NT2/D1 (cell line): Measurements from ENCODE around the gene ENC1.

Source experiments
- DNase-seq: peaks from one replicate; pipeline ENCODE4 v3.0.0-alpha.2; 2011; ENCODE audit warnings: low read depth, low spot score
- H3K27me3 ChIP-seq: 2 replicates; pipeline ENCODE4 v1.6.0; 2011; ENCODE audit warnings: mild to moderate bottlenecking; ENCODE audit not compliant: insufficient read length, insufficient read depth
- H3K36me3 ChIP-seq: 2 replicates; pipeline ENCODE4 v1.6.1; 2011; ENCODE audit warnings: mild to moderate bottlenecking, low read length, mixed read lengths; ENCODE audit not compliant: insufficient read depth, insufficient read length
- H3K4me1 ChIP-seq: 2 replicates; pipeline ENCODE4 v1.5.1; 2011; ENCODE audit not compliant: insufficient read depth, insufficient read length
- H3K4me3 ChIP-seq: 2 replicates; pipeline ENCODE4 v1.5.1; 2011; ENCODE audit warnings: low read depth; ENCODE audit not compliant: insufficient read length
- H3K9ac ChIP-seq: 2 replicates; pipeline ENCODE4 v1.6.0; 2011; ENCODE audit warnings: low read depth; ENCODE audit not compliant: insufficient read length
- H3K9me3 ChIP-seq: 2 replicates; pipeline ENCODE4 v1.5.1; 2011; ENCODE audit warnings: mild to moderate bottlenecking, low read length; ENCODE audit not compliant: insufficient read depth
- SUZ12 ChIP-seq: IDR thresholded peaks from 2 replicates; pipeline ENCODE4 v1.6.1; 2011; ENCODE audit not compliant: insufficient read length, insufficient read depth; ENCODE audit errors: extremely low read depth
- YY1 ChIP-seq: IDR thresholded peaks from 2 replicates; pipeline ENCODE4 v1.6.1; 2011; ENCODE audit not compliant: insufficient read length, insufficient read depth
- ZNF274 ChIP-seq: IDR thresholded peaks from 2 replicates; pipeline ENCODE4 v1.6.1; 2011; ENCODE audit warnings: mild to moderate bottlenecking, low read depth, low read length

Gene ENC1

GRCh38 chr5:74587890-74588289 lies 52.6 kb downstream of the ENC1 start:
- H3K4me3 ChIP-seq, result no peak overlapping the region
- DNase-seq, result no peak
- H3K9ac ChIP-seq, result no peak overlapping the region
- no peaks in the 10 kb centered on the region for H3K4me1 ChIP-seq
- H3K36me3 ChIP-seq, result no peaks in the 10 kb centered on the region
- H3K27me3 ChIP-seq, result no peaks in the 10 kb centered on the region
- TF ChIP-seq SUZ12 (no peak), ZNF274 (no peak), YY1 (no peak)
- no peaks in the 10 kb centered on the region for H3K9me3 ChIP-seq

GRCh38 chr5:74587300-74587699 lies 53.2 kb downstream of the ENC1 start:
- no peak for DNase-seq
- Histone ChIP-seq H3K4me3 (no peak overlapping the region), H3K36me3 (no peaks in the 10 kb centered on the region), H3K9me3 (no peaks in the 10 kb centered on the region), H3K4me1 (no peaks in the 10 kb centered on the region), H3K9ac (no peak overlapping the region), H3K27me3 (no peaks in the 10 kb centered on the region)
- TF ChIP-seq YY1 (no peak), SUZ12 (no peak), ZNF274 (no peak)

- no peaks in the 10 kb centered on the region for H3K36me3 ChIP-seq
- no peaks in the 10 kb centered on the region for H3K27me3 ChIP-seq
- H3K4me3 ChIP-seq, result no peak overlapping the region
- H3K9me3 ChIP-seq, result no peaks in the 10 kb centered on the region
- DNase-seq, result no peak
- no peak for TF ChIP-seq SUZ12
- no peak for TF ChIP-seq YY1
- no peak for TF ChIP-seq ZNF274
- no peaks in the 10 kb centered on the region for H3K4me1 ChIP-seq
- no peak overlapping the region for H3K9ac ChIP-seq
Measured at GRCh38 chr5:74586856-74587255, 53.7 kb downstream of the ENC1 start.

- Histone ChIP-seq H3K9me3 (no peaks in the 10 kb centered on the region), H3K4me1 (no peaks in the 10 kb centered on the region), H3K4me3 (no peak overlapping the region), H3K9ac (no peak overlapping the region), H3K27me3 (no peaks in the 10 kb centered on the region), H3K36me3 (no peaks in the 10 kb centered on the region)
- no peak for DNase-seq
- TF ChIP-seq YY1 (no peak), ZNF274 (no peak), SUZ12 (no peak)
Measured at GRCh38 chr5:74582853-74583252, 57.7 kb downstream of the ENC1 start.

GRCh38 chr5:74581988-74582365 lies 58.6 kb downstream of the ENC1 start:
- H3K27me3 ChIP-seq, result no peaks in the 10 kb centered on the region
- no peaks in the 10 kb centered on the region for H3K9me3 ChIP-seq
- H3K9ac ChIP-seq, result no peak overlapping the region
- no peaks in the 10 kb centered on the region for H3K4me1 ChIP-seq
- H3K4me3 ChIP-seq, result no peak overlapping the region
- H3K36me3 ChIP-seq, result no peaks in the 10 kb centered on the region
- no peak for DNase-seq
- TF ChIP-seq YY1 (no peak), SUZ12 (no peak), ZNF274 (no peak)

- Histone ChIP-seq H3K9me3 (no peaks in the 10 kb centered on the region), H3K4me3 (no peak overlapping the region), H3K27me3 (no peaks in the 10 kb centered on the region), H3K36me3 (no peaks in the 10 kb centered on the region), H3K4me1 (no peaks in the 10 kb centered on the region), H3K9ac (no peak overlapping the region)
- TF ChIP-seq YY1 (no peak), ZNF274 (no peak), SUZ12 (no peak)
- DNase-seq, result no peak
Measured at GRCh38 chr5:74580729-74581109, 59.8 kb downstream of the ENC1 start.

- no peaks in the 10 kb centered on the region for H3K9me3 ChIP-seq
- H3K4me1 ChIP-seq, result no peaks in the 10 kb centered on the region
- no peaks in the 10 kb centered on the region for H3K36me3 ChIP-seq
- no peak overlapping the region for H3K9ac ChIP-seq
- TF ChIP-seq SUZ12 (no peak), ZNF274 (no peak), YY1 (no peak)
- H3K27me3 ChIP-seq, result no peaks in the 10 kb centered on the region
- DNase-seq, result no peak
- H3K4me3 ChIP-seq, result no peak overlapping the region
Measured at GRCh38 chr5:74579215-74579614, 61.3 kb downstream of the ENC1 start.

- Histone ChIP-seq H3K36me3 (no peaks in the 10 kb centered on the region), H3K9ac (no peak overlapping the region), H3K4me3 (no peak overlapping the region), H3K9me3 (no peaks in the 10 kb centered on the region), H3K27me3 (no peaks in the 10 kb centered on the region), H3K4me1 (no peaks in the 10 kb centered on the region)
- TF ChIP-seq ZNF274 (no peak), SUZ12 (no peak), YY1 (no peak)
- DNase-seq, result no peak
Measured at GRCh38 chr5:74578356-74579044, 62.0 kb downstream of the ENC1 start.
